HEK293 (cell line): Measurements from ENCODE around the gene CACNB2.

Source experiments
- GLI4 ChIP-seq: fragments of 450-650 bp; formaldehyde crosslinking; IDR thresholded peaks from 2 replicates; pipeline ENCODE4 v1.5.1; 2016; ENCODE audit warnings: missing biosample characterization, missing genetic modification characterization
- IKZF3 ChIP-seq: fragments of 450-650 bp; IDR thresholded peaks from 2 replicates; pipeline ENCODE4 v1.5.0; 2018; ENCODE audit warnings: missing biosample characterization, mild to moderate bottlenecking, missing genetic modification characterization, moderate library complexity
- PATZ1 ChIP-seq: fragments of 450-650 bp; formaldehyde crosslinking; IDR thresholded peaks from 2 replicates; pipeline ENCODE4 v1.5.1; 2016; ENCODE audit warnings: missing biosample characterization, missing genetic modification characterization
- PRDM1 ChIP-seq: fragments of 450-650 bp; formaldehyde crosslinking; IDR thresholded peaks from 2 replicates; pipeline ENCODE4; 2016; ENCODE audit warnings: missing biosample characterization, missing genetic modification characterization
- SP2 ChIP-seq: fragments of 450-650 bp; formaldehyde crosslinking; IDR thresholded peaks from 2 replicates; pipeline ENCODE4 v1.5.1; 2016; ENCODE audit warnings: missing biosample characterization, missing genetic modification characterization
- SP3 ChIP-seq: fragments of 450-650 bp; formaldehyde crosslinking; IDR thresholded peaks from 2 replicates; pipeline ENCODE4 v1.5.1; 2016; ENCODE audit warnings: missing biosample characterization, missing genetic modification characterization
- ZBTB7A ChIP-seq: fragments of 450-650 bp; formaldehyde crosslinking; IDR thresholded peaks from 2 replicates; pipeline ENCODE4 v1.5.1; 2016; ENCODE audit warnings: low read depth, missing biosample characterization, missing genetic modification characterization
- ZBTB8A ChIP-seq: fragments of 450-650 bp; formaldehyde crosslinking; IDR thresholded peaks from 2 replicates; pipeline ENCODE4 v1.5.1; 2016; ENCODE audit warnings: missing biosample characterization, missing genetic modification characterization
- ZEB2 ChIP-seq: fragments of 450-650 bp; formaldehyde crosslinking; IDR thresholded peaks from 2 replicates; pipeline ENCODE4 v1.5.1; 2016; ENCODE audit warnings: missing biosample characterization, missing genetic modification characterization
- ZFHX2 ChIP-seq: fragments of 450-650 bp; formaldehyde crosslinking; conservative IDR thresholded peaks from 2 replicates; pipeline ENCODE4 v1.5.1; 2016; ENCODE audit warnings: missing biosample characterization, missing genetic modification characterization
- ZNF146 ChIP-seq: fragments of 450-650 bp; formaldehyde crosslinking; IDR thresholded peaks from 2 replicates; pipeline ENCODE4 v1.5.1; 2016; ENCODE audit warnings: missing biosample characterization, missing genetic modification characterization
- ZNF214 ChIP-seq: fragments of 450-650 bp; formaldehyde crosslinking; IDR thresholded peaks from 2 replicates; pipeline ENCODE4 v1.5.1; 2017; ENCODE audit warnings: missing biosample characterization, mild to moderate bottlenecking, missing genetic modification characterization, borderline replicate concordance
- ZNF37A ChIP-seq: fragments of 450-650 bp; IDR thresholded peaks from 2 replicates; pipeline ENCODE4 v1.5.1; 2018; ENCODE audit warnings: missing biosample characterization, missing genetic modification characterization
- ZNF501 ChIP-seq: fragments of 450-650 bp; formaldehyde crosslinking; IDR thresholded peaks from 2 replicates; pipeline ENCODE4 v1.5.1; 2016; ENCODE audit warnings: missing biosample characterization, missing genetic modification characterization
- ZNF561 ChIP-seq: fragments of 450-650 bp; IDR thresholded peaks from 2 replicates; pipeline ENCODE4 v1.5.1; 2018; ENCODE audit warnings: missing biosample characterization, missing genetic modification characterization, borderline replicate concordance
- ZNF596 ChIP-seq: fragments of 450-650 bp; IDR thresholded peaks from 2 replicates; pipeline ENCODE4 v1.5.0; 2018; ENCODE audit warnings: missing biosample characterization, mild to moderate bottlenecking, missing genetic modification characterization, moderate library complexity
- ZNF600 ChIP-seq: fragments of 450-650 bp; formaldehyde crosslinking; IDR thresholded peaks from 2 replicates; pipeline ENCODE4 v1.5.1; 2016; ENCODE audit warnings: missing biosample characterization, missing genetic modification characterization
- ZNF677 ChIP-seq: fragments of 450-650 bp; IDR thresholded peaks from 2 replicates; pipeline ENCODE4 v1.5.0; 2018; ENCODE audit warnings: missing biosample characterization, mild to moderate bottlenecking, missing genetic modification characterization, moderate library complexity
- ZNF692 ChIP-seq: fragments of 450-650 bp; formaldehyde crosslinking; IDR thresholded peaks from 2 replicates; pipeline ENCODE4 v1.5.1; 2016; ENCODE audit warnings: missing biosample characterization, missing genetic modification characterization
- ZSCAN23 ChIP-seq: fragments of 450-650 bp; formaldehyde crosslinking; IDR thresholded peaks from 2 replicates; pipeline ENCODE4 v1.5.1; 2016; ENCODE audit warnings: missing biosample characterization, missing genetic modification characterization
- TF ChIP-seq, protein P1 (sequence below): fragments of 450-650 bp; formaldehyde crosslinking; IDR thresholded peaks from 2 replicates; pipeline ENCODE4 v1.5.1; 2016; ENCODE audit warnings: missing biosample characterization, missing genetic modification characterization
- TF ChIP-seq, protein P2 (sequence below): fragments of 450-650 bp; formaldehyde crosslinking; IDR thresholded peaks from 2 replicates; pipeline ENCODE4 v1.5.1; 2016; ENCODE audit warnings: missing biosample characterization, missing genetic modification characterization
- TF ChIP-seq, protein P3 (sequence below): fragments of 450-650 bp; formaldehyde crosslinking; IDR thresholded peaks from 2 replicates; pipeline ENCODE4 v1.5.1; 2016; ENCODE audit warnings: missing biosample characterization, missing genetic modification characterization
- TF ChIP-seq, protein P4 (sequence below): sonication (generic); formaldehyde crosslinking; IDR thresholded peaks from 2 replicates; pipeline ENCODE4 v1.8.1; 2022; ENCODE audit warnings: mild to moderate bottlenecking, moderate library complexity, missing genetic modification reagents

Gene CACNB2

DNA sequence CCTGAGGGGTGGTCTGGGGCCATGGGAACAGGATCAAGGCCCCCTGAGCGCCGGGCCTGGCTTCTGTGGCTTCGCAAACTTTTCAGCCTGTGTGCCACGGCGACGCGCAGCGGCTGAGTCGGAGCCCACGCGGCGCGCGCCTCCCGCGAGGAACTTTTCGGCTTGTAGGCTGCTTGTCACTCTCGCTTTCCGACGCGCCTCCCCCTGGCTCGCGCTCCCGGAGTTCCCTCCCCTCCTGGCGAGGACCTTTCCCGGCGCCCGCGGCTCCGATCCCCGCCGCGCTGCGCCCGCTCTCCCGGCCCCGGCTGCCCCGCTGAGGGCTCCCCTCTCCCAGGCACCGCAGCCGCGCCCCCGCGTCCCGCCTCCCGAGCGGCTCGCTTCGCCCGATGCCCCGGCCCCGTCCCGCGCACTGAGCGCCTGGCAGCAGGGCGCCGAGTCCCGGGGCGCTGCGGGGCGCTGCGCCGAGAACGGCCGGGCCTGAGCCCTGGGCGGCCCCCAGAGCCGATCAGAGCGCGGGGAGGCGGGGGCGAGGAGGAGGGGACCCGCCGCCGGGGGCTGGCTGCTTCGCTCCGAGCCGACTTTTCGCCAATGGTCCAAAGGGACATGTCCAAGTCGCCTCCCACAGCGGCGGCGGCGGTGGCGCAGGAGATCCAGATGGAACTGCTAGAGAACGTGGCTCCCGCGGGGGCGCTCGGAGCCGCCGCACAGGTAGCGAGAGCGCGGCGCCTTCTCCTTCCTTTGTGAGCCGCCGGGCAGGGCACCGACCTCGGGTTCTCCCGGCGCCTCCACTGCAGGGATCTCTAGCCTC, at the start of gene CACNB2 (continued):
- TF ChIP-seq, protein P1, sequence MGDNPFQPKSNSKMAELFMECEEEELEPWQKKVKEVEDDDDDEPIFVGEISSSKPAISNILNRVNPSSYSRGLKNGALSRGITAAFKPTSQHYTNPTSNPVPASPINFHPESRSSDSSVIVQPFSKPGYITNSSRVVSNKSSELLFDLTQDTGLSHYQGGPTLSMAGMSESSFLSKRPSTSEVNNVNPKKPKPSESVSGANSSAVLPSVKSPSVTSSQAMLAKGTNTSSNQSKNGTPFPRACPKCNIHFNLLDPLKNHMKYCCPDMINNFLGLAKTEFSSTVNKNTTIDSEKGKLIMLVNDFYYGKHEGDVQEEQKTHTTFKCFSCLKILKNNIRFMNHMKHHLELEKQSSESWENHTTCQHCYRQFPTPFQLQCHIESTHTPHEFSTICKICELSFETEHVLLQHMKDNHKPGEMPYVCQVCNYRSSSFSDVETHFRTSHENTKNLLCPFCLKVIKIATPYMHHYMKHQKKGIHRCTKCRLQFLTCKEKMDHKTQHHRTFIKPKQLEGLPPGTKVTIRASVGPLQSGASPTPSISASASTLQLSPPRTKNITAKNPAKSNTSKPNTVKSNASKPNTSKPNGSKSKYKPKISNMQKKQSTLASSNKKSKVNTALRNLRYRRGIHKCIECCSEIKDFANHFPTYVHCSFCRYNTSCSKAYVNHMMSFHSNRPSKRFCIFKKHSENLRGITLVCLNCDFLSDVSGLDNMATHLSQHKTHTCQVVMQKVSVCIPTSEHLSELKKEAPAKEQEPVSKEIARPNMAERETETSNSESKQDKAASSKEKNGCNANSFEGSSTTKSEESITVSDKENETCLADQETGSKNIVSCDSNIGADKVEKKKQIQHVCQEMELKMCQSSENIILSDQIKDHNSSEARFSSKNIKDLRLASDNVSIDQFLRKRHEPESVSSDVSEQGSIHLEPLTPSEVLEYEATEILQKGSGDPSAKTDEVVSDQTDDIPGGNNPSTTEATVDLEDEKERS (tag by site-specific recombination), result 0 out of 2 replicates have a peak, but pooled peaks have one; percentile 49
- no peak for TF ChIP-seq ZNF146 (tag by site-specific recombination)
- no peak for TF ChIP-seq ZNF214 (tag by site-specific recombination)
- TF ChIP-seq IKZF3, result peak; percentile 83
- TF ChIP-seq ZNF501 (tag by site-specific recombination), result 0 out of 2 replicates have a peak, but pooled peaks have one; percentile 21
- 0 out of 2 replicates have a peak, but pooled peaks have one; percentile 41 for TF ChIP-seq ZNF677 (tag by site-specific recombination)
- peak; percentile 23; the same call in 1 of the 2 replicates for TF ChIP-seq ZNF692 (tag by site-specific recombination)
- 0 out of 2 replicates have a peak, but pooled peaks have one; percentile 43 for TF ChIP-seq ZBTB7A (tag by site-specific recombination)
- TF ChIP-seq SP3 (tag by site-specific recombination), result peak; percentile 36; the same call in 1 of the 2 replicates
- no peak for TF ChIP-seq ZSCAN23 (tag by site-specific recombination)
- peak; percentile 98 for TF ChIP-seq ZNF561 (tag by site-specific recombination)
- TF ChIP-seq, protein P2, sequence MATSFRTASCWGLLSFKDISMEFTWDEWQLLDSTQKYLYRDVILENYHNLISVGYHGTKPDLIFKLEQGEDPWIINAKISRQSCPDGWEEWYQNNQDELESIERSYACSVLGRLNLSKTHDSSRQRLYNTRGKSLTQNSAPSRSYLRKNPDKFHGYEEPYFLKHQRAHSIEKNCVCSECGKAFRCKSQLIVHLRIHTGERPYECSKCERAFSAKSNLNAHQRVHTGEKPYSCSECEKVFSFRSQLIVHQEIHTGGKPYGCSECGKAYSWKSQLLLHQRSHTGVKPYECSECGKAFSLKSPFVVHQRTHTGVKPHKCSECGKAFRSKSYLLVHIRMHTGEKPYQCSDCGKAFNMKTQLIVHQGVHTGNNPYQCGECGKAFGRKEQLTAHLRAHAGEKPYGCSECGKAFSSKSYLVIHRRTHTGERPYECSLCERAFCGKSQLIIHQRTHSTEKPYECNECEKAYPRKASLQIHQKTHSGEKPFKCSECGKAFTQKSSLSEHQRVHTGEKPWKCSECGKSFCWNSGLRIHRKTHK, result no peak
- peak; percentile 39; the same call in 1 of the 2 replicates for TF ChIP-seq PATZ1
- 0 out of 2 replicates have a peak, but pooled peaks have one; percentile 29 for TF ChIP-seq GLI4 (tag by site-specific recombination)
- TF ChIP-seq ZNF600 (tag by site-specific recombination), result peak; percentile 38; the same call in 1 of the 2 replicates
- TF ChIP-seq, protein P3, sequence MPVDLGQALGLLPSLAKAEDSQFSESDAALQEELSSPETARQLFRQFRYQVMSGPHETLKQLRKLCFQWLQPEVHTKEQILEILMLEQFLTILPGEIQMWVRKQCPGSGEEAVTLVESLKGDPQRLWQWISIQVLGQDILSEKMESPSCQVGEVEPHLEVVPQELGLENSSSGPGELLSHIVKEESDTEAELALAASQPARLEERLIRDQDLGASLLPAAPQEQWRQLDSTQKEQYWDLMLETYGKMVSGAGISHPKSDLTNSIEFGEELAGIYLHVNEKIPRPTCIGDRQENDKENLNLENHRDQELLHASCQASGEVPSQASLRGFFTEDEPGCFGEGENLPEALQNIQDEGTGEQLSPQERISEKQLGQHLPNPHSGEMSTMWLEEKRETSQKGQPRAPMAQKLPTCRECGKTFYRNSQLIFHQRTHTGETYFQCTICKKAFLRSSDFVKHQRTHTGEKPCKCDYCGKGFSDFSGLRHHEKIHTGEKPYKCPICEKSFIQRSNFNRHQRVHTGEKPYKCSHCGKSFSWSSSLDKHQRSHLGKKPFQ (tag by site-specific recombination), result no peak
- peak; percentile 7; the same call in 1 of the 2 replicates for TF ChIP-seq ZFHX2 (tag by site-specific recombination)
- peak; percentile 55 for TF ChIP-seq SP2 (tag by site-specific recombination)
- TF ChIP-seq ZBTB8A (tag by site-specific recombination), result peak; percentile 73
- TF ChIP-seq, protein P4, sequence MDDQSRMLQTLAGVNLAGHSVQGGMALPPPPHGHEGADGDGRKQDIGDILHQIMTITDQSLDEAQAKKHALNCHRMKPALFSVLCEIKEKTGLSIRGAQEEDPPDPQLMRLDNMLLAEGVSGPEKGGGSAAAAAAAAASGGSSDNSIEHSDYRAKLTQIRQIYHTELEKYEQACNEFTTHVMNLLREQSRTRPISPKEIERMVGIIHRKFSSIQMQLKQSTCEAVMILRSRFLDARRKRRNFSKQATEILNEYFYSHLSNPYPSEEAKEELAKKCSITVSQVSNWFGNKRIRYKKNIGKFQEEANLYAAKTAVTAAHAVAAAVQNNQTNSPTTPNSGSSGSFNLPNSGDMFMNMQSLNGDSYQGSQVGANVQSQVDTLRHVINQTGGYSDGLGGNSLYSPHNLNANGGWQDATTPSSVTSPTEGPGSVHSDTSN, result peak; percentile 44; the same call in 1 of the 2 replicates
- 0 out of 2 replicates have a peak, but pooled peaks have one; percentile 23 for TF ChIP-seq ZNF596 (tag by site-specific recombination)
- TF ChIP-seq ZEB2 (tag by site-specific recombination), result peak; percentile 23; the same call in 1 of the 2 replicates
- peak; percentile 39; the same call in 1 of the 2 replicates for TF ChIP-seq PRDM1 (tag by site-specific recombination)
- peak; percentile 93 for TF ChIP-seq ZNF37A
